GM21576 (cell line): ENCODE measurements around the gene VPS36.
"Not testable (repeated sequence)": the region's sequence is repeated elsewhere in the genome, so short reads cannot be mapped to it uniquely, and the experiment has no call there.

Source experiments
- ATAC-seq: cut with Tn5 transposase; IDR thresholded peaks from one replicate; pipeline ENCODE4 v1.9.1; 2021; ENCODE audit warnings: mild to moderate bottlenecking, moderate library complexity; ENCODE audit not compliant: unreplicated experiment

VPS36 gene

DNA sequence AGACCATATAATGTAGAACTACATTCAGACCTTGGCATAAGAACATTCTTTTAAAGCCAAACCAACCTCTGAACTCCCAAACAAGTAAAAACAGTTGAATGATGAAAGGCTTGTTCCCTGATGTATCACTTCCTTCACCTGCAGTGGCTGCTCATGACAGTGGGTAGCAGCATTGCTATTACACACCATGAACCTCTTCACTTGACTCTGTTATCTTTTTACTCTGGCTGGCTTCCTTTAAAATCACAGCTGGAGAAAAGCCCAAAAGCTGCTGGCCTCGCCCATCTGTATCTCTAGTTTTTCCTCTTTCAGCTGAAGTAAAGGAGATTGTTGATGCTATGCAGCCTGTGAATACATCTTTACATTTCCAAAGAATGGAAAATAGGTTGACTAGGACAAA, 67.1 kb downstream of the VPS36 start:
- no peak for ATAC-seq

DNA sequence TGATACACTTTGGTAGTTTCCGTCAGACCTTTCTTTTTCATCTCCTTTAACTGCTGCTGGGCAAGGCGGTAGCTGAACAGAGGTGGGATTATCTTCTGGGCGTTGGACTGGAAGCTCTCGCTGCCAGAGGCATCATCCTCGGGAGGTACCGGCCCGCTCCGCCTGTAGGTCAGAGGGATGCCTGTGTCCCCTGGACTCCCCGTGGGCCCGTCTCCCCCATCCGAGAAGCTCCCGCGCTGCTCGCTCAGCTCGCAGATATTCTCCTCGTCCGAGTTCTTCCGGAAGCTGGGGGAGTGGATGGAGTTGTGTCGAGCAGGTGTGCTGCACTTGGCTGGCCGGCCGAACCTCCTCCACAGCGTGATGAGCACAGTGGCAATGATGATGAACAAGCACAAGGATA, 72.1 kb downstream of the VPS36 start:
- no peak for ATAC-seq

DNA sequence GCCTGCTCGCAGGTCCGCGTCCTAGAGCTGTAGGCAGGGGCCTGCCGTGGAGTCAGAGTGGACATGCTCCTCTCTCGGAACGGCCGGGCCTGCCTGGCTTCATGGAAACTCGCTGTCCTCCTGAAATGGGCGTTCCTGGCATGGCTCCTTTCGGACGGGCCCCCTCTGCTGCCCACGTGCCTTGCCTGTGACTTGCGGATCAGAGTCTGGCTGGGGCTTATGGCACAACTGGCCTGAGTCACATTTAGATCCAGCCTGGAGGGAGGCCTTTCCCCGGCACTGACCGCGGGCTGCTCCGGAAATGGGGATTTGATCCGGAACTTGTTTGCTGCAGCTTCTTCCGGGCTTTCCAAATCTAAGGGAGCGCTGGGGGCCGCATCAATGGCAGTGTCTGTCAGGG, 72.5 kb downstream of the VPS36 start:
- ATAC-seq = no peak

DNA sequence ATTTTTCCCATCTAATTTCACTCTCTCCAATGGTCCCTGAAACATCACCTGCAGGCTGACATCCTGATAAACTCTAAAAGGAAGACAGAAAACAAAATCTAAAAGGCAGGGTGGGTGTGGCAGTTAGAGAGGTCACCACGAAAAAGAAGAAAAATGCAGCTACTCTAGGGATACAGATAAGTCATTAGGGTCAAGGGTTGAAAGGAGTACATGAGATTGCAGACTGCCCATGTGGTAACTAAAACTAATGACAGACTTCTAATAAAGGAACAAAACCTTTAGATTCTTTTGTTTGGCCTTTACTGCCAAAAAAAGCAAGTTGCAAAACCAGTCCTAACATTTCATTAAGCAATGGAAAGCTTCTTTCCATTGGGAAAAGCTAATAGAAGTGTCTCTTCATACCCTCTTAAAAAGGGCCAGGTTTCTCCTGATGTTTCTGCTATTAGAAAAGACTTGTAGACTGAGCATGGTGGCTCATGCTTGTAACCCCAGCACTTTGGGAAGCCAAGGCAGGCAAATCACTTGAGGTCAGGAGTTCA, 75.5 kb downstream of the VPS36 start:
- no peak for ATAC-seq

DNA sequence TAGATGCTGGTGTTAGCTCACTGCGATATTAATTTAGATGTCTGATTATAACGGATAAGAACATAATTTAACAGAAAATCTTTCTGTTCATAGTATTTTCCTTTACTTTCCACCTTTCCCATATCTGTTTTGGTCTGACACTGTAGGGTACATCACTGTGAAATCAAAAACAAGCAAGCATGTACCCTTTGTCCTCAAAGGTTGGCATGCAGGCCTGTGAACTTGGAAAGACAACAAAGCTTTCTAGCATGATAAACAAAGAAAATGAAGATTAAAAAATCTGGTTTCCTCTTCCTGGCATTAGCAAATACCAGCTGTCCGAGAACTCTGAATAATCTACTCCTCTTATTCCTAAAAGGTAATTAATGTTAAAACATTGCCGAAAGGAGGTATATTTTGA, 76.0 kb downstream of the VPS36 start:
- ATAC-seq = no peak

DNA sequence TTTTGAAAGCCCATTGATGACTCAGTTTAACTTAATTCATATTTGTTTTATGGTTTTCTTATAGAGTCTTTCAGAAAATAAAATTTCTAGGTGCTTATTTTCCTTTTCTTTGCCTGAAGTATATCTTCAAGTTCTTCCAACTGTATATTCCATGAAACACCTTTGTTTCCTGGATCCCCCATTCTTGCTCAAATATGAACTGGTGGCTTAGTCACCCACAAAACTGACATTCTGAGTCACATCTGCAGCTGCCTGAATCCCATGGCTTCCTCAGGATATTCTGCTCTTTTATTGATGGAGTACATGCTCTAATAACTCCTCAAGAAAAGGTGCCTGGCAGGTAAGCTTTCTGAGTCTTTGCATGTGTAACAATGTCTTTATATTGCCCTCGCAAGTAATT, 77.2 kb downstream of the VPS36 start:
- ATAC-seq = not testable (repeated sequence)

DNA sequence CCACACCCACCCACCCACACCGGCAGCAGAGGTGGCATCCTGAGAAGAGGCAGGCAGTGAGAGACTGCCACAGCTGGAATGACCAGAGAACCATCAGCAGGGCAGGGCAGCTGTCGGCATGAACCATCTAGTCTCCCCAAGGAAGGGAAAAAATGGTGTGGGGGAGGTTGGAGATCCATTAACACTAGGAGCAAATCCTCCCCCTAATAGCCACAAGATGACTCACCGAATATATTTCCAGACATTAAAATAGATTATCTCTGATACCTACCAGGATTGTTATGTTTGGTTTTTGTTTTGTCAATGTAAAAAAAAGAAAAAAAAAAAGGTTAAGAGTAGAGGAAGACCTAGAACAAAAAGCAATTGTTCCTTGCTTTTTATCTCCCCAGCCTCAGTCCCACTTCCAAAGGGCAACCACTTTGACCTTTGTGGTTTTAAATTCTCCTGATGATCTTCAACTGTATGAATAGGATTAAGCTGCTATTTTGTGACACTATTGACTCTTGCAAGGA, 78.6 kb downstream of the VPS36 start:
- ATAC-seq = no peak

DNA sequence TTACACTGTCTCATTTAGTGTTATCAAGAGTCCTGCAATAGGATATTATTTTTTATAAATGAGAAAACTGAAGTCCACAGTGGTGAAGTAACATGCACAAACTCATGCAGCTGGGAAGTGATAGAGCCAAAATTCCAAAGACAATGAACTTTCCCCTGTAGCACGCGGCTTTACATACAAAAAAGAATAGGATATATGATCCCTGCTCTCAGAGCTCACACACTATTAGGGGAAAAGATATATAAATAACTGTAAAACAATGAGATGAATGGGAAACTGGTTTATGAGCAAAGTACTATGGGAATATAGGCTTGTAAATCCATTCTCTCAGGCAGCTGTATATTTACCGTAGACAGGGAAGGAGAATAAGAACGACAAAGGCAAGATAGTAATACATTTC, 84.1 kb downstream of the VPS36 start:
- no peak for ATAC-seq
